GM10266 (cell line): ENCODE data around the gene CUEDC1.

ENCODE experiments used
- DNase-seq: peaks from one replicate; pipeline ENCODE4 v3.0.0; 2012; ENCODE audit errors: extremely low spot score
- TF ChIP-seq, protein P1 (sequence below): IDR thresholded peaks from 2 replicates; pipeline ENCODE4 v1.5.1; 2012; ENCODE audit warnings: mild to moderate bottlenecking, low read depth; ENCODE audit not compliant: control insufficient read depth, insufficient read depth; ENCODE audit errors: missing control alignments

CUEDC1 gene

DNA sequence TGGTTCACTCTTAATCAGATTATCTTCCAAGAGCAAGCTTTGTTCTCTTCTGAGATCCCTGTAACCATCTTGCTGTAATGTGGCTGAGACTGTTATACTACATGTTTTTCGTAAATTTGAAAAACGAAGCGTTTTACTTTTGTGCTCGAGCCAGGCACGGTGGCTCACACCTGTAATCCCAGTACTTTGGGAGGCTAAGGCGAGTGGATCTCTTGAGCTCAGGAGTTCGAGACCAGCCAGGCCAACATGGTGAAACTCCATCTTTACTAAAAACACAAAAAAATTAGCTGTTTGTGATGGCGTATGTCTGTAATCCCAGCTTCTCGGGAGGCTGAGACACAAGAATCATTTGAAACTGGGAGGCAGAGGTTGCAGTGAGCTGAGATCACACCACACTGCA is 7.8 kb downstream of the CUEDC1 start:
- TF ChIP-seq, protein P1, sequence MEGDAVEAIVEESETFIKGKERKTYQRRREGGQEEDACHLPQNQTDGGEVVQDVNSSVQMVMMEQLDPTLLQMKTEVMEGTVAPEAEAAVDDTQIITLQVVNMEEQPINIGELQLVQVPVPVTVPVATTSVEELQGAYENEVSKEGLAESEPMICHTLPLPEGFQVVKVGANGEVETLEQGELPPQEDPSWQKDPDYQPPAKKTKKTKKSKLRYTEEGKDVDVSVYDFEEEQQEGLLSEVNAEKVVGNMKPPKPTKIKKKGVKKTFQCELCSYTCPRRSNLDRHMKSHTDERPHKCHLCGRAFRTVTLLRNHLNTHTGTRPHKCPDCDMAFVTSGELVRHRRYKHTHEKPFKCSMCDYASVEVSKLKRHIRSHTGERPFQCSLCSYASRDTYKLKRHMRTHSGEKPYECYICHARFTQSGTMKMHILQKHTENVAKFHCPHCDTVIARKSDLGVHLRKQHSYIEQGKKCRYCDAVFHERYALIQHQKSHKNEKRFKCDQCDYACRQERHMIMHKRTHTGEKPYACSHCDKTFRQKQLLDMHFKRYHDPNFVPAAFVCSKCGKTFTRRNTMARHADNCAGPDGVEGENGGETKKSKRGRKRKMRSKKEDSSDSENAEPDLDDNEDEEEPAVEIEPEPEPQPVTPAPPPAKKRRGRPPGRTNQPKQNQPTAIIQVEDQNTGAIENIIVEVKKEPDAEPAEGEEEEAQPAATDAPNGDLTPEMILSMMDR, result no peak

DNA sequence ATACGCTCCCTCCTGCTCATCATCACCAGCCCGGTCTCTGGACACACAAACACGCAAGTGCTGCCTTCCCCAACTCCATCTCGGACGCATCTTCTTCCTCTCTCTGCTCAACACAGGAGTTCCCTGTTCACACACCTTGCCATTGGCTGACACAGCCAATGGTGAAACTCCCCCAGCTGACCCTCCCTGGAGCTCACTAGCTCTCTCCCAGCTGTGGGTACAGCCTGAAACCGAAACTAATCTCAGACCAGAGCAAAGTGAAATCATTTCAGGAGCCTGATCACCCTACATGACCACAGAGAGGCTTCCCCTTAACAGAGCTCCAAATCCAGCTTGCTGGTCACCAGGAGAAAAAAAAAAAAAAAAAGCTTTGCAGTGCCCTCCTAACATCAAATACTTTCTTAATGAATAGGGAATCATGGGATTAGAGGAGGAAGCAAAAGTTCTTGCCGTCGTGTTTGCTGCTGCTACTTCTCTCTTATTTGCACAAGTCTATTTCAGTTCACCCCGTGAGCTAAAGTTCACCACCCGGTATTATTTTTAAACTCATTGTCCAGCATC is 8.3 kb downstream of the CUEDC1 start:
- TF ChIP-seq, protein P1, result no peak
- peak; percentile 69 for DNase-seq

More for the DNA sequence above, 7.8 kb downstream of the CUEDC1 start:
- DNase-seq, result no peak

DNA sequence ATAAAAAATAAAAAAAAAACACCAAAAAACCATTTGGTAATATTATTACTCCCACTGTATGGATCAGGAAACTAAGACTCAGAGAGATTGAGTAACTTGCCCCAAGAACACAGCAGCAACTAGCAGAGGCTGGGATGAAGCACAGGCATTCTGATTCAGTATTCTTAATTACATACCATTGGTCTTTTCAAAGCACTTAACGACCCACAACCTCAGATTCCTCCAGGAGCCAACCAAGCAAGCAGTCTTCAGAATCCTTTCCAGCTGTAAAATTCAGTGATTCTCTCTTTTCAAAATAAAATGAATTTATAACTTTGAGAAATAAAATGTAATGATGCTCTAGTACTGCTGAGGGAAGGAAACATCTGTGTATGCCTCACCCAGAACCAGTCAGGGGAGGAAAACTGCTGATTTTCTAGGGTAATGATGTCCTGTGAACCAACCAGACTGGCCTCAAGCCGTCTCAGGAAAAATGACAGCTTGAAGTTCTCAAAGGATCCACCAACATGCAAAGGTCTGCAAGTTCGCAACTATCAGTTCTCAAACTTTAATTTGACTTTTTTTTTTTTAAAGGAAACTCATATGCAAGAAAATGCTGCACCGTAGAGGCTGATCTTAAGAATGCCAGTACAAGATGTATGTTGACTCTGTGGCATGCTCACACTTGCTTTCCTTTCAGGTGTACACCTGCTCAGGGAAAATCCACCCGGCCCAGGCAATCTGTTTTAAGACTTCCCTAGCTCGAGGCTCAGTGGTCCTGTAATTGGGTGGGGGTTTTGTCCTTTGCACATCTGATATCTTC is 9.0 kb downstream of the CUEDC1 start:
- TF ChIP-seq, protein P1, result no peak
- no peak for DNase-seq

DNA sequence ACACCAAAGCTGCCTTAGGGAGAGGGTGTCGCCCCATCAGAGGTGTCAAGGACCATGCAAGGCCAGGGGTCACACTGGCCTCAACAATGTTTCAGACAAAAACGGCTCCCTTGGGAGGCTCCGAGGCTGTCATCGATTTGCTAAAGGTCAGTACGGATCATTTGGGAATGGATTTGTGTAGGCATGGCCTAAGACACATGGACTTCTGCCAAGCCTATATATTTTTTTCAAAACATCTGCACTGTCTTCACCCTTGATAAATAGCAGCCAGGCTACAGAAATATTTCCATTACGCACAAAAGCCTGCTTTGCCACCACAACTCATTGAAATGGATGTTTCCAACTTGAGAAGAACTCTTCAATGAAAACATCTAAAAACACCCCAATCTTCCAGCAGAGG is 10.3 kb downstream of the CUEDC1 start:
- TF ChIP-seq, protein P1, result no peak
- DNase-seq, result no peak

DNA sequence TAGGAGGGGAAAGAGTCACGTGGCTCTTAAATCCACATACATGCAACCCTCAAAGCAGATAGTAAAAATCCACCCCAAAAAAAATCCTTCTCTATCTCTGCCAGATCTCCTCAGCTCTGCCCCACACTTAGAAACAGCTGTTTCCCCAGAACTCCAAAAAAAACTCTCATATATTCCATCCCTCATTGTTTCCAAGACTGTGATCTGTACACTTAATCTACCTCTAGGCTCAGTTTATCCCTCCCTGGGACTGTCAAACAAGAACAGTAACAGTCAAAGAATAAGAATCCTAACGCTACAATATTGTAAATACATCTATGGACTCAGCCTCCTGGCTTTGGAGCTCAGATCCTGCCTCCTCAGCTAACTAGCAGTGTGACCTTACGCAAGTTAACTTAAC is 11.6 kb downstream of the CUEDC1 start:
- no peak for DNase-seq
- TF ChIP-seq, protein P1, result no peak

DNA sequence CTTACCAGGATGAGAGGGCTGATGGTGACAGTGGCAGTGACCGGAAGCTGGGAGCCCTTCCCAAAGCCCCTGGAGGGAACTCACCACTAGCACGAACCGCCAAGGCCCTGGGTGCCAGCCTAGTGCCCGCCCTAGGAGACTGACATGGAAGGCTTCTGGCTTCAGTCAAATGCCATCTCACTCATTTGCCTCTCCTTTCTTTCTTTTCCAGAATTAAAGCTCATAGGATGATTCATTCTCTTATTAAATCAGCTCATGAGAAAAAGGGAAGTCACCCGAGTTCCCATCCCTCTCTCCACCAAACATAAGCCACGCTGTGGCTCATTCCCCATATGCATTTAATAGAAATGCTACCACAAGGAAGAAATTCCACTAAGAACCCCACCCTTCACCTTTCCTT is 12.1 kb downstream of the CUEDC1 start:
- TF ChIP-seq, protein P1, result no peak
- no peak for DNase-seq
